Measurements from ENCODE around the gene SMAD1. TPM values are rescaled to one million over a fixed set of nuclear protein-coding genes. Genes with fewer than 3 reads are reported as not detected.
"Not testable (repeated sequence)": the region's sequence is repeated elsewhere in the genome, so short reads cannot be mapped to it uniquely, and the experiment has no call there.

SMAD1 gene
- total RNA-seq, 1 experiment from 2014 or later = 21.1 TPM

DNA sequence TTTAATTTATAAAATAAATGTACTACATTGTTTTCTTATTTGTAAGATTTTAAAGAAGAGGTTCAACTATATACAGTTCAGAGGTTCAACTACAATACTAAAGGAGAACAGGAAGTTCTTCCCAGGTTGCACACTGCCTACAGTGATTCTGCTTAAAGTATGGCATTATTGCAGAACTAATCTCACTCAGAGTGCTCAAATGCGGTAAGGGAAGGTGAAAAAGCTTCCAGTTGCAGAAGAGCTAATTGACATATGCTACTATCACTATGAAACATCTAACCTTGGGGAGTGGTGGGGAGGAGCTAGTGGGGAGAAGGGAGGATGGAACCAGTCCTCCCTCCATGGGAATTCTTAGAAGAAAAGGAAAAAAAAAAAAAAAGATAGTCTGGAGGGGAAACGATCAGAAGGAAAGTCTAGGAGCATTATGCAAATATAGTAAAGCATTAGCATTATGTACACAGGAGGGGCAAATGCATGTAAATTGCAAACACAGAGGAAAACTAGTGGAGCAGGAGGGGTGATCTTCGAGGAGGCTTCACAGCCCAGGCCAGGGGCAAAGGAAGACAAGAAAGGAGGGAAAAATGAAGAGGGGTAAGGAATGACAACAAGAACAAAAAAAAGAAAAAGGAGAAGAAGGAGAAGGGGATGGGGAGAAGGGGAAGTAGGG lies 105.6 kb downstream of the SMAD1 start:
- H3T11ph ChIP-seq (ENCODE audit: low read length) = no peak overlapping the region
- peaks cover 7 to 10% of the 10 kb centered on the region in 2 experiments for H3K9me3 Mint-ChIP-seq
- no peak overlapping the region for H3K27ac ChIP-seq (ENCODE audit: insufficient read length, low read depth, low read length)
- H3K4me1 Mint-ChIP-seq = peaks cover 6% of the 10 kb centered on the region in 2 experiments
- H2BK12ac ChIP-seq (ENCODE audit: insufficient read length, low read depth, low read length) = no peak overlapping the region
- H2AFZ ChIP-seq (ENCODE audit: low read length) = no peak overlapping the region
- WGBS (ENCODE audit: extremely low coverage, insufficient read length, low lambda C conversion rate) = no CpG with 5 or more reads among the region's 3 CpGs
- no peak overlapping the region for H3K4me3 Mint-ChIP-seq
- no peaks in the 10 kb centered on the region; the same call in 1 of the 2 replicates for H3K27me3 Mint-ChIP-seq (ENCODE audit: low read depth)
- no peaks in the 10 kb centered on the region for H3K79me1 ChIP-seq (ENCODE audit: insufficient read depth, low read depth, low read length, poor library complexity, severe bottlenecking)
- no peaks in the 10 kb centered on the region for H3K79me2 ChIP-seq (ENCODE audit: insufficient read depth, low read length)
- no peak overlapping the region for H3K14ac ChIP-seq (ENCODE audit: insufficient read depth, low read length)
- H3K27ac Mint-ChIP-seq = peak overlapping the region in 1 of 3 experiments; percentile 36; a peak in 1 of 7 replicates
- H2BK15ac ChIP-seq (ENCODE audit: low read depth, low read length) = no peak overlapping the region
- H2AK5ac ChIP-seq (ENCODE audit: insufficient read length, low read length) = no peak overlapping the region
- H2BK120ac ChIP-seq (ENCODE audit: low read depth, low read length, poor library complexity, severe bottlenecking) = no peak overlapping the region
- H3K27me3 ChIP-seq (ENCODE audit: insufficient read depth, low read length) = no peaks in the 10 kb centered on the region
- H3K9me3 ChIP-seq (ENCODE audit: control insufficient read depth, low read depth, low read length) = no peaks in the 10 kb centered on the region
- H2BK20ac ChIP-seq (ENCODE audit: low read depth, low read length, poor library complexity, severe bottlenecking) = no peak overlapping the region
- no peak overlapping the region for H3K18ac ChIP-seq (ENCODE audit: insufficient read length, low read depth, low read length)
- DNase-seq = no peak
- no peak overlapping the region for H3K56ac ChIP-seq (ENCODE audit: insufficient read length, low read depth, low read length)
- no peak overlapping the region for H4K91ac ChIP-seq (ENCODE audit: insufficient read length, low read depth, low read length)
- no peaks in the 10 kb centered on the region for H4K20me1 ChIP-seq (ENCODE audit: control insufficient read depth, insufficient read depth, insufficient read length)
- no peak overlapping the region for H3K23ac ChIP-seq (ENCODE audit: insufficient read length, low read depth, low read length)
- no peak overlapping the region for H4K5ac ChIP-seq (ENCODE audit: insufficient read length, low read depth, low read length)
- H2BK5ac ChIP-seq (ENCODE audit: insufficient read length, low read length) = no peak overlapping the region
- H4K8ac ChIP-seq (replicated peaks; ENCODE audit: insufficient read length, low read depth, low read length) = no peak overlapping the region
- H3K4me2 ChIP-seq (ENCODE audit: insufficient read depth, insufficient read length, low read length) = no peak overlapping the region
- no peaks in the 10 kb centered on the region; the same call in 1 of the 2 replicates for H3K4me1 ChIP-seq (ENCODE audit: insufficient read depth, low read length)
- no peaks in the 10 kb centered on the region for H3K23me2 ChIP-seq (ENCODE audit: insufficient read length, low read depth, low read length, poor library complexity, severe bottlenecking)
- H3K36me3 Mint-ChIP-seq (ENCODE audit: insufficient read depth in 1 of 3, low read depth in 3 of 3) = peaks cover 0 to 4% (median 0%) of the 10 kb centered on the region in 3 experiments; a peak in 1 of 7 replicates
- no peak for TF ChIP-seq CTCF (conservative IDR thresholded peaks at IDR 0.05)
- no peak overlapping the region for H3K9ac ChIP-seq (ENCODE audit: extremely low read depth, insufficient read length, low read length)
- no peak overlapping the region for H3K4ac ChIP-seq (ENCODE audit: low read depth, low read length)

DNA sequence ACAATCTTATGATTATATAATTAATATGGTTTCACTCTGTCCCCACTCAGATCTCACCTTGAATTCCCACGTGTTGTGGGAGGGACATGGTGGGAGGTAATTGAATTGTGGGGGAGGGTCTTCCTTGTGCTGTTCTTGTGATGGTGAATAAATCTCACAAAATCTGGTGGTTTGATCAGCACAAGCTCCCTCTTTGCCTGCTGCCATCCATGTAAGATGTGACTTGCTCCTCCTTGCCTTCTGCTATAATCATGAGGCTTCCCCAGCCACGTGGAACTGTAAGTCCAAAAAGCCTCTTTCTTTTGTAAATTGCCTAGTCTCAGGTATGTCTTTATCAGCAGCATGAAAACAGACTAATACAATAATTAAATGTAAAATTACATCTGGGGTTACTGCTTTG lies 107.7 kb downstream of the SMAD1 start:
- WGBS (ENCODE audit: extremely low coverage, insufficient read length, low lambda C conversion rate) = no CpG with 5 or more reads among the region's 2 CpGs
- not testable (repeated sequence) for H2BK15ac ChIP-seq (ENCODE audit: low read depth, low read length); H4K91ac ChIP-seq (ENCODE audit: insufficient read length, low read depth, low read length); H3K4me2 ChIP-seq (ENCODE audit: insufficient read depth, insufficient read length, low read length); H3K27me3 ChIP-seq (ENCODE audit: insufficient read depth, low read length); H3K9me3 Mint-ChIP-seq; H3K23ac ChIP-seq (ENCODE audit: insufficient read length, low read depth, low read length); H2BK120ac ChIP-seq (ENCODE audit: low read depth, low read length, poor library complexity, severe bottlenecking); H3K18ac ChIP-seq (ENCODE audit: insufficient read length, low read depth, low read length); H4K5ac ChIP-seq (ENCODE audit: insufficient read length, low read depth, low read length); H3K27me3 Mint-ChIP-seq (ENCODE audit: low read depth); H3K14ac ChIP-seq (ENCODE audit: insufficient read depth, low read length); H2AFZ ChIP-seq (ENCODE audit: low read length); H3K4me3 Mint-ChIP-seq; H2BK12ac ChIP-seq (ENCODE audit: insufficient read length, low read depth, low read length); H2BK5ac ChIP-seq (ENCODE audit: insufficient read length, low read length); H4K20me1 ChIP-seq (ENCODE audit: control insufficient read depth, insufficient read depth, insufficient read length); H3K79me2 ChIP-seq (ENCODE audit: insufficient read depth, low read length); H2AK5ac ChIP-seq (ENCODE audit: insufficient read length, low read length); H3K9me3 ChIP-seq (ENCODE audit: control insufficient read depth, low read depth, low read length); H3K23me2 ChIP-seq (ENCODE audit: insufficient read length, low read depth, low read length, poor library complexity, severe bottlenecking); H2BK20ac ChIP-seq (ENCODE audit: low read depth, low read length, poor library complexity, severe bottlenecking); H3T11ph ChIP-seq (ENCODE audit: low read length); H3K9ac ChIP-seq (ENCODE audit: extremely low read depth, insufficient read length, low read length); H3K79me1 ChIP-seq (ENCODE audit: insufficient read depth, low read depth, low read length, poor library complexity, severe bottlenecking); H3K4me1 ChIP-seq (ENCODE audit: insufficient read depth, low read length); H3K27ac ChIP-seq (ENCODE audit: insufficient read length, low read depth, low read length); H3K4me1 Mint-ChIP-seq; DNase-seq; H4K8ac ChIP-seq (replicated peaks; ENCODE audit: insufficient read length, low read depth, low read length); H3K56ac ChIP-seq (ENCODE audit: insufficient read length, low read depth, low read length); H3K36me3 Mint-ChIP-seq (ENCODE audit: insufficient read depth in 1 of 3, low read depth in 3 of 3); H3K27ac Mint-ChIP-seq; H3K4ac ChIP-seq (ENCODE audit: low read depth, low read length)
